SK-N-SH treated with all-trans-retinoic acid at 6 μM for 48 hours (cell line): Measurements from ENCODE around the gene PHF19.

ENCODE experiments used
- ARNTL ChIP-seq: fragments of 450-650 bp; formaldehyde crosslinking; IDR thresholded peaks from 2 replicates; pipeline ENCODE4 v1.5.0; 2020; ENCODE audit warnings: low read depth, mild to moderate bottlenecking, moderate library complexity, borderline replicate concordance
- BACH2 ChIP-seq: fragments of 250-450 bp; sonication (Bioruptor Pico); IDR thresholded peaks from 2 replicates; pipeline ENCODE4 v1.9.0; 2021; ENCODE audit warnings: mild to moderate bottlenecking, borderline replicate concordance
- CSDC2 ChIP-seq: fragments of 250-450 bp; sonication (Bioruptor Pico); IDR thresholded peaks from 2 replicates; pipeline ENCODE4 v1.5.0; 2020; ENCODE audit warnings: mild to moderate bottlenecking, moderate library complexity
- GLIS3 ChIP-seq: fragments of 250-450 bp; sonication (Bioruptor Pico); IDR thresholded peaks from 2 replicates; pipeline ENCODE4 v1.5.0; 2020; ENCODE audit warnings: mild to moderate bottlenecking, moderate library complexity
- PPARA ChIP-seq: fragments of 250-450 bp; sonication (Bioruptor Pico); IDR thresholded peaks from 2 replicates; pipeline ENCODE4 v1.5.0; 2020; ENCODE audit warnings: mild to moderate bottlenecking, borderline replicate concordance
- RARB ChIP-seq: fragments of 250-450 bp; sonication (Bioruptor Pico); IDR thresholded peaks from 2 replicates; pipeline ENCODE4 v1.8.0; 2021; ENCODE audit warnings: mild to moderate bottlenecking, moderate library complexity
- ZNF565 ChIP-seq: fragments of 450-650 bp; formaldehyde crosslinking; conservative IDR thresholded peaks from 2 replicates; pipeline ENCODE4 v1.5.0; 2020; ENCODE audit warnings: low read depth, mild to moderate bottlenecking, moderate library complexity
- TF ChIP-seq, protein P1 (sequence below): fragments of 250-450 bp; sonication (Bioruptor Pico); IDR thresholded peaks from 2 replicates; pipeline ENCODE4 v1.8.0; 2020; ENCODE audit warnings: mild to moderate bottlenecking, moderate library complexity, borderline replicate concordance

DNA sequence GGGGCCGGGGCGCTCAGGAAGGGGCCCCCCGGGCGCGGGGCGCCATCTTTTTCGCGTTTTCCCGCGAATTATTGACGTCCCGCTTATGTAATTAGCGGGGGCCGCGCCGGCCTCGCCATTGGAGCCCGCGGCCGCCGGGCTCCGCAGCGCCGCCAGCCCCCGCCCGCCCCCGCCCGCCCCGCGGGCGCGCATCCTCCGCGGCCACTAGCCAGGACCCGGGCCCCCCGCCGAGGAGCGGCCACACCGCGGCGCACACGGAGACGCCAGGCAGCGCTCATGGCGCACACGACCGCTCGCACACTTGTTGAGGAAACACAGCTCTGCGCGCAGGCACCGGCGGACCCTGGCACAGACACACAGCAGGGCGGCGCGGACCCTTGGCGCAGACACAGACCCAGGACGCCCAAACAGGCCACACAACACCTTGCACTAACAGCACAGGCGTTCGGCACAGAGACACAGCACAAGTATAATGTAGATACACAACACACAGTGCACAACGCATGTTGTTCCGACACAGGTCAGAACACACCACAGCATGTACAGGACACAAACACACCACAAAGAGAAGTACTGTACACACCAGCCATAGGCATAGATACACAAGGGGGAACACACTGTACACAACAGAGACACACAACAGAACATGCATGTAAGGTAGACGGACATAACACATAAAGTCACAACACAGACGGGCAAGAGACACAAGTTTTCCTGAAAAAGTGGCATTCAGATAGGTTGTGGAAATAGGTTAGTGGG lies 467 bp upstream of the PHF19 start:
- TF ChIP-seq ARNTL (CRISPR knock-in tag) = no peak
- TF ChIP-seq, protein P1, sequence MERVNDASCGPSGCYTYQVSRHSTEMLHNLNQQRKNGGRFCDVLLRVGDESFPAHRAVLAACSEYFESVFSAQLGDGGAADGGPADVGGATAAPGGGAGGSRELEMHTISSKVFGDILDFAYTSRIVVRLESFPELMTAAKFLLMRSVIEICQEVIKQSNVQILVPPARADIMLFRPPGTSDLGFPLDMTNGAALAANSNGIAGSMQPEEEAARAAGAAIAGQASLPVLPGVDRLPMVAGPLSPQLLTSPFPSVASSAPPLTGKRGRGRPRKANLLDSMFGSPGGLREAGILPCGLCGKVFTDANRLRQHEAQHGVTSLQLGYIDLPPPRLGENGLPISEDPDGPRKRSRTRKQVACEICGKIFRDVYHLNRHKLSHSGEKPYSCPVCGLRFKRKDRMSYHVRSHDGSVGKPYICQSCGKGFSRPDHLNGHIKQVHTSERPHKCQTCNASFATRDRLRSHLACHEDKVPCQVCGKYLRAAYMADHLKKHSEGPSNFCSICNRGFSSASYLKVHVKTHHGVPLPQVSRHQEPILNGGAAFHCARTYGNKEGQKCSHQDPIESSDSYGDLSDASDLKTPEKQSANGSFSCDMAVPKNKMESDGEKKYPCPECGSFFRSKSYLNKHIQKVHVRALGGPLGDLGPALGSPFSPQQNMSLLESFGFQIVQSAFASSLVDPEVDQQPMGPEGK = no peak
- TF ChIP-seq BACH2 = no peak
- no peak for TF ChIP-seq ZNF565
- no peak for TF ChIP-seq CSDC2 (CRISPR knock-in tag)
- TF ChIP-seq RARB (CRISPR knock-in tag) = no peak
- TF ChIP-seq PPARA = 0 out of 2 replicates have a peak, but pooled peaks have one; percentile 40
- TF ChIP-seq GLIS3 (CRISPR knock-in tag) = no peak
